ENCODE data around the gene NIBAN1. TPM values are rescaled to one million over a fixed set of nuclear protein-coding genes. Genes with fewer than 3 reads are reported as not detected.

NIBAN1 gene
- total and polyA plus RNA-seq, 2 of the 8 experiments (the other 6 are each of a cell fraction or from before 2014, with no cell fraction given), result 5.7 to 15.2 TPM

- Histone ChIP-seq H3K4me2 (ENCODE audit: insufficient read depth in 1 of 2, low read depth in 2 of 2, low read length in 2 of 2) (no peak overlapping the region), H2BK5ac (ENCODE audit: low read depth, low read length) (no peak overlapping the region), H3K23ac (ENCODE audit: insufficient read length) (no peak overlapping the region), H2AK5ac (ENCODE audit: low read depth, low read length) (no peak overlapping the region), H3K9ac (replicated peaks in 1 of 4; ENCODE audit: extremely low read depth in 1 of 4, low read depth in 3 of 4, low read length in 3 of 4) (no peak overlapping the region), H3K9me3 (ENCODE audit: insufficient read depth in 2 of 2, low read depth in 1 of 2, low read length in 1 of 2) (no peaks in the 10 kb centered on the region), H3K4ac (replicated peaks; ENCODE audit: insufficient read length, low read depth, low read length) (no peak overlapping the region), H3K4me3 (ENCODE audit: extremely low read depth in 1 of 4, insufficient read depth in 2 of 4, low read depth in 3 of 4, low read length in 4 of 4) (no peak overlapping the region), H3K4me1 (replicated peaks in 1 of 4; ENCODE audit: control insufficient read depth in 3 of 4, insufficient read depth in 4 of 4, low read length in 3 of 4) (no peaks in the 10 kb centered on the region), H2BK20ac (ENCODE audit: low read length) (no peak overlapping the region), H4K8ac (ENCODE audit: extremely low read depth, insufficient read depth, low read length) (no peak overlapping the region), H3K27me3 (replicated peaks in 1 of 4; ENCODE audit: control insufficient read depth in 3 of 4, extremely low read depth in 1 of 4, insufficient read depth in 3 of 4, low read length in 3 of 4) (no peaks in the 10 kb centered on the region), H4K91ac (replicated peaks; ENCODE audit: insufficient read length, low read length) (no peak overlapping the region), H2AFZ (ENCODE audit: low read length) (0 out of 2 replicates have a peak overlapping the region, but pooled peaks have one; percentile 34), H3K14ac (ENCODE audit: insufficient read length) (no peak overlapping the region), H3K18ac (ENCODE audit: extremely low read depth, low read length) (no peak overlapping the region), H2BK120ac (replicated peaks; ENCODE audit: low read depth, low read length) (no peak overlapping the region), H2BK12ac (ENCODE audit: low read depth, low read length) (no peak overlapping the region), H3K23me2 (ENCODE audit: low read depth, low read length) (no peaks in the 10 kb centered on the region), H4K5ac (ENCODE audit: insufficient read length, low read depth, low read length) (no peak overlapping the region), H3K79me2 (ENCODE audit: control insufficient read depth in 1 of 2, insufficient read depth in 2 of 2, low read length in 2 of 2) (no peaks in the 10 kb centered on the region), H2BK15ac (ENCODE audit: low read length) (no peak overlapping the region), H3K56ac (replicated peaks; ENCODE audit: insufficient read length, low read depth, low read length) (no peak overlapping the region), H4K20me1 (replicated peaks in 1 of 2; ENCODE audit: control insufficient read depth in 1 of 2, insufficient read depth in 2 of 2, low read length in 2 of 2) (peaks cover 0 to 2% of the 10 kb centered on the region in 2 experiments), H3K27ac (ENCODE audit: low read depth, low read length) (no peak overlapping the region), H3K36me3 (ENCODE audit: control insufficient read depth in 2 of 4, insufficient read depth in 4 of 4, low read length in 3 of 4) (no peaks in the 10 kb centered on the region), H3K79me1 (ENCODE audit: low read depth, low read length) (no peaks in the 10 kb centered on the region)
- FAIRE-seq (no peak), DNase-seq (ENCODE audit: low read depth in 1 of 2, low spot score in 2 of 2) (no peak)
- CTCF ChIA-PET (ENCODE audit: partially characterized antibody), result interaction anchor here (1.0 to 6.9 kb wide), 4 partner anchors 17 to 197 kb away, joined by 3 to 99 read pairs (median 8); no protein-coding TSS in a partner anchor
- POLR2A ChIA-PET (ENCODE audit: partially characterized antibody), result no interaction called here
- TF ChIP-seq FOSL1 (IDR thresholded peaks at IDR 0.05; ENCODE audit: insufficient read depth, low read depth, low read length) (no peak), RAD21 (IDR thresholded peaks at IDR 0.05 in 1 of 2, conservative IDR thresholded peaks at IDR 0.05 in 1 of 2; ENCODE audit: low read depth in 2 of 2, low read length in 2 of 2) (peak; percentile 58 to 59)
- TF ChIP-seq, protein P1, sequence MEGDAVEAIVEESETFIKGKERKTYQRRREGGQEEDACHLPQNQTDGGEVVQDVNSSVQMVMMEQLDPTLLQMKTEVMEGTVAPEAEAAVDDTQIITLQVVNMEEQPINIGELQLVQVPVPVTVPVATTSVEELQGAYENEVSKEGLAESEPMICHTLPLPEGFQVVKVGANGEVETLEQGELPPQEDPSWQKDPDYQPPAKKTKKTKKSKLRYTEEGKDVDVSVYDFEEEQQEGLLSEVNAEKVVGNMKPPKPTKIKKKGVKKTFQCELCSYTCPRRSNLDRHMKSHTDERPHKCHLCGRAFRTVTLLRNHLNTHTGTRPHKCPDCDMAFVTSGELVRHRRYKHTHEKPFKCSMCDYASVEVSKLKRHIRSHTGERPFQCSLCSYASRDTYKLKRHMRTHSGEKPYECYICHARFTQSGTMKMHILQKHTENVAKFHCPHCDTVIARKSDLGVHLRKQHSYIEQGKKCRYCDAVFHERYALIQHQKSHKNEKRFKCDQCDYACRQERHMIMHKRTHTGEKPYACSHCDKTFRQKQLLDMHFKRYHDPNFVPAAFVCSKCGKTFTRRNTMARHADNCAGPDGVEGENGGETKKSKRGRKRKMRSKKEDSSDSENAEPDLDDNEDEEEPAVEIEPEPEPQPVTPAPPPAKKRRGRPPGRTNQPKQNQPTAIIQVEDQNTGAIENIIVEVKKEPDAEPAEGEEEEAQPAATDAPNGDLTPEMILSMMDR (IDR thresholded peaks at IDR 0.05; ENCODE audit: control extremely low read depth in 1 of 3, insufficient read depth in 1 of 3, low read depth in 1 of 3, low read length in 3 of 3), result peak in 2 of 3 experiments; percentile 31 to 46; a peak in 2 of 4 replicates
- WGBS, 2 experiments (ENCODE audit: extremely low coverage in 1 of 2, insufficient coverage in 1 of 2, insufficient read length in 1 of 2, insufficient replicate concordance in 2 of 2, low coverage in 1 of 2, low lambda C conversion rate in 2 of 2, missing lambda C conversion rate in 1 of 2), result 50% methylated on average over 5 of the region's 5 CpGs; no CpG with 5 or more reads in 1 of the 2 experiments
These were observed 11.9 kb upstream of the NIBAN1 start for GRCh38 chr1:184986250-184986649.
